ENCODE results near the gene DAB2.

The DAB2 gene

DNA sequence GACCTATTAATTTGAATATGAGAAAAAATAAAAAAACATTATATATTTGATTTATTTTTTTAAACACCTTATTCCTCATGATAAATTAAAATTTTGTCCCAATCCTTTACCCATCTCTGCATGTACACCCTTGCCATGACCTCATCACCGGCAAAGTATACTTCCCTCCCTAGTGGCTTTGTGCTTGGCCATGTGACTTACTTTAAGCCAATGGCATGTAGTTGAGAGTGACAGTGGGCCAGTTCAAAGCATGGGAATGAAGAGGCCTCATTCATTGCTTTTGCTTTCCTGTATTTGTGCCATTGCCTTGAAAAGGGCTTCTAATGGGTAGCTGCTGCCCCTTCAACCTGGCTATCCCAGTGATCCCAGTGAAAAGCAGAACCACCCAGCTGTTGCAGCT lies 91.7 kb downstream of the DAB2 start:
- DNase-seq, result no peak

DNA sequence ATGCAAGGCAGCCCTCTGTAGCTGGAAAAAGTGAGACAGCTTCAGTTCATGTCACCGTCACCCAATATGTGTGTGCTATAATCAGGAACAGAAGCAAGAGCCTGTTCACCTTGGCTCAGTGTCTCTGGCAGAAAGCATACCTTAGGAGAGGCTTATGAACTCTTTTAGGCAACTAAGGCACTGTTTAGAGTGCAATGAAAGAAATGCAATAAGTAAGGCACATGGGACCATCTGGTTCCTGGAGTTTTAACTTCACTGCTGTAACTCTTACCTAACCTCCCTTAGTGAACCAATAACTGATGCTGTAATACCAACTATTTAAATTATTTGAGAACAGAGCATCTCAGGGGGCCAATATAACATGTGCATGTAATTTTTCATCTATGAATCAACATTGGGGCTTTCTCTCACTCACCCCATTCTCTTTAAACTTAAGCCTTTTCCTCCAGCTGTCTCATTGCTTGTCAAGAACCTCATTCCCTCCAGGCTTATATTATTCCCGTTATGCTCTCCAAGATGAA lies 92.9 kb downstream of the DAB2 start:
- DNase-seq, result no peak

DNA sequence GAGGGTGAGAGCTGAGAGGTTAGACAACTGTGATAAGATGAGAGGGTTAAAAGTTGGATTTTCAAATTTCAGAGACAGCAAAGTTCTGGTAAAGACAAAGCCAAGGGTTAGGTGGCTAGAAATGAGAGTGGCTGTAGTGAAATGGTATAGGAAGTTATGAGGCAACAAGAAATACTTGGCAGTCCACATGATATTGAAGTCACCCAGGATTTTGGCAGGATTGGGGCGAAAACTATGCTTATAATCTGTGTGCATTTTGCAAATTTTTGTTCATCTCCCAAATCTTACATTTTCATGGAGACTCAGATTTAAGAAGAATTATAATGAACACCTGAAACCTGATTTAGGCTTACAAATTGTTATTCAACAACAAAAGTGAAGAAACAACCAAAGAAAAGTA lies 96.0 kb downstream of the DAB2 start:
- DNase-seq, result no peak

DNA sequence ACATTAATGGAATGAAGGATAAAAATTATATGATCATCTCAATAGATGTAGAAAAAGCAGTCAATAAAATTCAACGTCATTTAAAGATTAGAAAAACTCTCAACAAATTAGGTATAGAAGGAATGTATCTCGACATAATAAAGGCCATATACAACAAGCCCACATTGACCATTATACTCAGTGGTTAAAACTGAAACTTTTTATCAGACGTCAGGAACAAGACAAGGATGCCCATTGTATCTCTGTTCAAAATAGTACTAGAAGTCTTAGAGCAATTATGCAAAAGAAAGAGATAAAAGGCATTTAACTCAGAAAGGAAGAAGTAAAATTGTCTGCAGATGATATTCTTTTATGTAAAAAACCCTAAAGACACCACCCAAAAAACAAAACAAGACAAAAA lies 101.2 kb downstream of the DAB2 start:
- DNase-seq, result no peak
